ENCODE data around the gene DNAJC7.
A peak's percentile ranks its signal among the peaks of the same experiment; 100 is the strongest.
"Not testable (repeated sequence)": the region's sequence is repeated elsewhere in the genome, so short reads cannot be mapped to it uniquely, and the experiment has no call there.

The DNAJC7 gene

DNA sequence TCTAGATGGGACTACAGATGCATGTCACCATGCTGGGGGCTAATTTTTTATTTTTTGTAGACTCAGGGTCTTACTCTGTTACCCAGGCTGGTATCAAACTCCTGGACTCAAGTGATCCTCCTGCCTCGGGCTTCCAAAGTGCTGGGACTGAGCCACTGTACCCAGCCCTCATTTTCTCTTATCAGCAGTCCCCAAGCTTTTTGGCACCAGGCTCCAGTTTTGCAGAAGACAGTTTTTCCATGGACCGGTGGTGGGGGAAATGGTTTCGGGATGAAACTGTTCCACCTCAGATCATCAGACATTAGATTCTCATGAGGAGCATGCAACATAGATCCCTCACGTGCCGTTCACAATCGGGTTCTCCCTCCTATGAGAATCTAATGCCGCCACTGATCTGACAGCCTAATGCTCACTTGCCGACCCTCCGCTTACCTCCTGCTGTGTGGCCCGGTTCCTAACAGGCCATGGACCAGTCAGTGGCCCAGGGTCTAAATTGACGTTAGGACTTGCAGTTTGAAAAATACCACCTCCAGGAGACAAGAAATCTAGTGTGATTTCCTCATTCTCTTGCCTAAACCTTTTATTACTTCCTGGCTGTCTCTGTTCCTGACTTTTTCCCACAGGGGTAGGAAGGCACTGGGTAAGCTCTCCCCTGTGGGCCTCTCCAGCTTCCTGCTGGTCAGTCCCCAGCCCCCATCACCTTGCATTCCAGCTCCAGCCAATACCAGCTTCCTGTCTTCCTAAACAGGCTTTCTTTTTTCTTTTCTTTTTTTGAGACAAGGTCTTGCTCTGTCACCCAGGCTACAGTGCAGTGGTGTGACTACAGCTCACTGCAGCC is 60.0 kb downstream of the DNAJC7 start:
- no peak for DNase-seq (ENCODE audit: low read depth)

- no peak for DNase-seq (ENCODE audit: low read depth)
Measured at GRCh38 chr17:41956522-41956921, 60.7 kb downstream of the DNAJC7 start.

DNA sequence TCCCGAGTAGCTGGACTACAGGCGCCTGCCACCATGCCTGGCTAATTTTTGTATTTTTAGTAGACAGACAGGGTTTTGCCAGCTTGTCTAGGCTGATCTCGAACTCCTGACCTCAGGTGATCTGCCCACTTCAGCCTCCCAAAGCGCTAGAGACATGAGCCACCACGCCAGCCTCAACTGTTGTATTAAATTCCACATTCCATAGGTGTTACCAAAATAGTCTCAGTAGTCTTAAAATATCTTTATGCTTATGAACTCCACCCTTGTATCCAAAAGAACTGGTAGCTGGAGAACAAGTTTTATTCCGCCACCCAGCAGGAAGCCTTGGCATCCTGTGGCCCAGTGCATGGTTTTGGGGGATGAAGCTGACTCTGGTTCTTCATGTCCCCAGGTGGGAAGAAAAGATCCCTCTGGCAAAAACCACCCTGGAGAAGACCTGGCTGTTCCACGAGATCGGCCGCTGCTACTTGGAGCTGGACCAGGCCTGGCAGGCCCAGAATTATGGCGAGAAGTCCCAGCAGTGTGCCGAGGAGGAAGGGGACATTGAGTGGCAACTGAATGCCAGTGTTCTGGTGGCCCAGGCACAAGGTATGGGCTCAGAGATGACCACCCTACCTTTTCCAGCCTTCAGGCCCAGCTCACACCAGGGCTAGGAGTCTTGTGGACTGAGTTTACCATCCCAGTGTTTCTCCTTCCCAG is 68.3 kb downstream of the DNAJC7 start:
- no peak for DNase-seq (ENCODE audit: low read depth)

DNA sequence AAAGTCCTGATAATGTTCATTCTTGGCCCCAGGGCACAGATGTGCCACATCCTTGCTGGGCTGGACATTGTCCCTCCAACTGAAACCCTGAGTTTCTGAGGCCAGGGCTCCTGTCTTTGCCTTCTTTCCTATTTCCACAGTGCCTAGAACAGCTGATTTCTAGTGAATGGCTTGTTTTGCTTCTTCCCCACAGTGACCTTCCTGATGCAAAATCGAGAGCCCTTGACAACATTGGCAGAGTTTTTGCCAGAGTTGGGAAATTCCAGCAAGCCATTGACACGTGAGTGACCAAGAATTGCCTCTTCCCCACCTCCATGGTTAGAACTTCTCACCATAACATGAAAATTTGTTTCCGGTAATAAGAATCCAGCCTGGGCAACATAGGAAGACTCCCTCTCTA is 72.3 kb downstream of the DNAJC7 start:
- DNase-seq (ENCODE audit: low read depth), result no peak

GRCh38 chr17:41943492-41943891 is 73.7 kb downstream of the DNAJC7 start:
- no peak for DNase-seq (ENCODE audit: low read depth)

GRCh38 chr17:41942626-41943373 is 74.4 kb downstream of the DNAJC7 start:
- DNase-seq (ENCODE audit: low read depth), result no peak

DNA sequence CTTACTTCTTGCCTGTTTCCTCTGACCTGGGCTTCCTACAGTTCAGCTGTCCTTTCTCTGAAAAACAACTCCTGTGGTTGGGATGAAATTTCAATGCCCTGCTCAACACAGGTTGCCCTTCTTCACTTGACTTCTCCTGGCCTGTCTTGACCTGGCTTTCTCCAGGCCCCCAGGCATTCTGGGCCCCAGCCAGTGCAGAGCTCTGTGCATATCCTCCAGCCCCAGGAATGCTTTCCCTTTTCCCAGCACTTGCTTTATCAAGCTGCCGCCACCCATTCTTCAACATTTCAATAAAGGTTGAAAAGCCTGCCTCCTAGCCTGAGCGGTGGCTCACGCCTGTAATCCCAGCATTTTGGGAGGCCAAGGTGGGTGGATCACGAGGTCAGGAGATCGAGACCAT is 76.1 kb downstream of the DNAJC7 start:
- no peak for DNase-seq (ENCODE audit: low read depth)

- DNase-seq (ENCODE audit: low read depth), result no peak
Measured at GRCh38 chr17:41939693-41940090, 77.5 kb downstream of the DNAJC7 start.

DNA sequence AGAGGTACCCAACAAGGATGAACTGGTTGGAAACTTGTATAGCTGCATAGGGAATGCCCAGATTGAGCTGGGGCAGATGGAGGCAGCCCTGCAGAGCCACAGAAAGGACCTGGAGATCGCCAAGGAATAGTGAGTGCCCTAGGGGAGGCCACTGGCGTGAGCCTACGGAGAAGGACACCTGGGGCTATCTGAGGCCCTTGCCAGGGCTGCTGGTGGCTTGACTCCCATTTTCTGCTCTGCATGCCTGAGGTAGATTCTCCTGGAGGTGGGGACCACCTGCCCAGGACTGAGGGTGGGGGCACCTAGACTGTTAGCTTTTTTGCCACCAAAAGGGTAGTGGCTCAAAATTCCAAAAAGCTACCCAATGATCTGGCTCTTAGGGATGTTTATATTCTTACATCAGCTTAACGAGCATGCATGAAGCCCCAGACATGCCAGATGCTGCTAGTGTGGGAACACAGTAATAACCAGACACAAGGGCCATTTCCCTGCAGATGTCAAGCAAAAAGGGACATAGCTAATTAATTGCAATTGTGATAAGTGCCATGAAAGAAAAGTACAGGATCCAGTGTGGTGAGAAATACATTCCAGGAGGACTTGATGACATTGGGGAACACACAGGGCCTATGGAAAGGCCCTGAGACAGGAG is 78.1 kb downstream of the DNAJC7 start:
- DNase-seq (ENCODE audit: low read depth), result no peak

DNA sequence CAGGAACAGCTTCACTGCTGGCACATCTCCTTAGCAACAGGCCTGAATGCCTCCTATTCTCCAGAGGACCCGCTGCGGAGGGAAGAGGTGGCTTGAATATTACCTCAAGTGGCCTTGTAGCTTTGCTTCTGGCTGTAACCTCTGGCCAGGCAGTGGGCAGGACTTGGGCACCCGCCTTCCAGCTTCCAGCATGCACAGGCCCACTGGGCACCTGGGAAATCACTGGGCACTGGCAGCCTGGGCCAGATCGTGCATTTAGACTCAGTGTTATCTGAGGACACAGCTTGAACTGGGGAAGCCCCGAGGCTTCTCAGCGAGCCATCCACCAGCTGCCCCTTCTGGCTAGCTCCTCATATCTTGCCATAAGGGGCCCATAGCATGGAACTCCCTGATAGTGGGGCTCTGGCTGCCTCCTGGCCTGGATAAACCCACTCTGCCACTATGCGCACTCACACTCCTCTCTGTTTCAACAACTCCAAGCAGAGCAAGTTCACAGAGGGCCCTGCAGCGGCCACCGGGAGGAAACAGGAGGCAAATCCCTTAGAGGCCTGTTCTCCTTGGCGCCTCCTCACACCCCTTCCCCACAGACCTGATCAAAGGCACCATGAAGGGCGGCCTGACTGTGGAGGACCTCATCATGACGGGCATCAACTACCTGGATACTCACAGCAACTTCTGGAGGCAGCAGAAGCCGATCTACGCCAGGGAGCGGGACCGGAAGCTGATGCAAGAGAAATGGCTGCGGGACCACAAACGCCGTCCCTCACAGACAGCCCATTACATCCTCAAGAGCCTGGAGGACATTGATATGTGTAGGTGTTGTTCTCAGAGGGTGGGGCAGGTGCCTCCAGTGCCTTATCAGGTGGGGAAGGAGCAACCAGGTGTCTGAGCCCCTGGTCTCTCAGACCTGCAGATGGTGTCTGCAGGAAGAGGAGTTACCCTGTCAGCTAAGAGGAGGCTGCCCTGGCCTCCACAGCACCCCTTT is 79.0 kb downstream of the DNAJC7 start:
- DNase-seq (ENCODE audit: low read depth), result no peak

GRCh38 chr17:41935641-41936040 is 81.6 kb downstream of the DNAJC7 start:
- no peak for DNase-seq (ENCODE audit: low read depth)

GRCh38 chr17:41932816-41933389 is 84.3 kb downstream of the DNAJC7 start:
- no peak for DNase-seq (ENCODE audit: low read depth)

- DNase-seq (ENCODE audit: low read depth), result not testable (repeated sequence)
Measured at GRCh38 chr17:41931715-41932114, 85.5 kb downstream of the DNAJC7 start.

GRCh38 chr17:41930833-41931156 is 86.4 kb downstream of the DNAJC7 start:
- DNase-seq (ENCODE audit: low read depth), result not testable (repeated sequence)

DNA sequence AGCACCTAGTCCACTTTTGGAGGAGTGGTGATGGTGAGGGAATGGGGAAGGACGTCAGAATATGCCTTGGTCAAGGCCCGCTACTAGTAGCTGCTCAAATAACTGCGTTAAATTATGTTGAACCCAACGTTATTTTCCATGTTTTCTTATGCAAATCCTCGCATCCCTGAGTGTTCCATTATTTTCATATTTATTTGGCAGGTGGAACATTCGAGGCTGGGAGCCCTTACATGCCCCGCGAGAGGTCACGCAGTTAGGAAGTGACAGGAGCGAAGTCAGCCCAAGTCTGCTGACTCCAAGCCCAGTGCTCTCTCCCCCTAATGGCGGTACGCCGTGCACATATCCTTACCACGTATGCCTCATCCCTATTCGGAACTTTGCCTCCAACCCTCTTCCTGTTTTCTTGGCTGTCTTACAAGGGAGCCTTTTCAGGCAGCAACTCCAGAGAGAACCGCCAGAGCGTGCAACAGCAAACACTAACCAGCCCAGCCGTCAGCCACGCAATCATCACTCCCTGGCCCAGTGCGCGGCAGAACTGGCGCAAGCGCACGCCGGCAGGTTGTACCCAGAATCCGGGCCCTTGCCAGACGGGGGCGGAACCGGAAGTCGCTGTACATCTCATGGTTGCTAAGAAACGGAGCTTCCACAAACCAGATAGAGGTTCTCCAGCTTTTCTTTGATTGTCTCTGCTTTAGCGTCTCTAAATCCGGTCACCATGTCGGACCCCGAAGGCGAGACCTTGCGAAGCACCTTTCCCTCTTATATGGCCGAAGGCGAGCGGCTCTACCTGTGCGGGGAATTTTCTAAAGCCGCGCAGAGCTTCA is 87.0 kb downstream of the DNAJC7 start, which contains the start of gene ODAD4:
Gene ODAD4 (plus strand): TSS at position 609 of the 824 bp plus-strand sequence. CDS start 107 bp downstream, at position 716.
- DNase-seq (ENCODE audit: low read depth), result peak; percentile 95

- no peak for DNase-seq (ENCODE audit: low read depth)
Measured at GRCh38 chr17:41928693-41929251, 88.5 kb downstream of the DNAJC7 start.
